Measurements from ENCODE around the gene ANXA5. TPM values are rescaled to one million over a fixed set of nuclear protein-coding genes. Genes with fewer than 3 reads are reported as not detected.
A peak's percentile ranks its signal among the peaks of the same experiment; 100 is the strongest.

ANXA5 gene
- total RNA-seq, 1 donor from 2014 or later, result 216 TPM

DNA sequence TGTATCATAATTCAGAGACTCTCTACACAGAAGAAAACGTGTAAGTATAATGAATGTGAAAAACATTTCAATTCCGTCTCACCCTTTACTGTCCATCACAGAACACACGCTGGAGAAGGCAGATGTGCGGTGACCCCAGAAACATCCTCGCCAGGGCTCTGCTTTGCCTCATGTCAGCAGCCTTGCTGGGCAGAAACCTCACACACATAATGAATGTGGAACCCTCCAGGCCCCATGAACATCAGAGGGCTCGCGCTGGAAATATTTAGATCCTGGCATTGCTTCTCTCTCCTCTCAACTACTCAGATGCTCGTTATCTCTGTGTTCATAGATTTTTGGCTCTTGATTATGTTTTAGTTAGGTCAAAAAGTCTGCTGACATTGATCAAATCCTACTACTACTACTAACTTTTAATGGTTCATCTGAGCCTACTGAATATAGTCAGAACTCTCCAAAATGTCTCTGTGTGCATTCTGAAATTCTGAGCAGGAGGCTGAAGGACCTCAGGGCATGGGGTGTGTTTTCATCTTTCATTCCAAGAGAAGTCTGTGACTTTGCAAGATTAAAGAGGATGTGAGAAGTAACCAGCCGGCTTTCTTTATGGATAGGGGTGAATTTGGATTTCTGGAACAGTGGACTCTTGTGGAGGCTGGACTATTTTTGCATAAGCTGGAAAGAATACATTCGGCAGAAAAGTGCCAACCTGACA is 41.2 kb upstream of the ANXA5 start:
- Mint-ChIP-seq H3K27me3 (ENCODE audit: insufficient read depth, low read depth) (peaks cover 4% of the 10 kb centered on the region), H3K4me3 (no peak overlapping the region), H3K36me3 (no peaks in the 10 kb centered on the region), H3K27ac (no peak overlapping the region), H3K4me1 (no peaks in the 10 kb centered on the region), H3K9me3 (no peaks in the 10 kb centered on the region)
- Histone ChIP-seq H3K9ac (no peak overlapping the region), H2AFZ (replicated peaks) (no peak overlapping the region), H4K20me1 (ENCODE audit: low read depth) (no peaks in the 10 kb centered on the region), H3F3A (ENCODE audit: low read depth) (no peaks in the 10 kb centered on the region), H3K27ac (no peak overlapping the region), H3K4me2 (no peak overlapping the region), H3K36me3 (no peaks in the 10 kb centered on the region), H3K9me3 (ENCODE audit: low read depth) (no peaks in the 10 kb centered on the region), H3K27me3 (no peaks in the 10 kb centered on the region), H3K4me3 (no peak overlapping the region), H3K4me1 (no peaks in the 10 kb centered on the region), H3K79me2 (ENCODE audit: low read depth) (no peaks in the 10 kb centered on the region)
- TF ChIP-seq, protein P1, sequence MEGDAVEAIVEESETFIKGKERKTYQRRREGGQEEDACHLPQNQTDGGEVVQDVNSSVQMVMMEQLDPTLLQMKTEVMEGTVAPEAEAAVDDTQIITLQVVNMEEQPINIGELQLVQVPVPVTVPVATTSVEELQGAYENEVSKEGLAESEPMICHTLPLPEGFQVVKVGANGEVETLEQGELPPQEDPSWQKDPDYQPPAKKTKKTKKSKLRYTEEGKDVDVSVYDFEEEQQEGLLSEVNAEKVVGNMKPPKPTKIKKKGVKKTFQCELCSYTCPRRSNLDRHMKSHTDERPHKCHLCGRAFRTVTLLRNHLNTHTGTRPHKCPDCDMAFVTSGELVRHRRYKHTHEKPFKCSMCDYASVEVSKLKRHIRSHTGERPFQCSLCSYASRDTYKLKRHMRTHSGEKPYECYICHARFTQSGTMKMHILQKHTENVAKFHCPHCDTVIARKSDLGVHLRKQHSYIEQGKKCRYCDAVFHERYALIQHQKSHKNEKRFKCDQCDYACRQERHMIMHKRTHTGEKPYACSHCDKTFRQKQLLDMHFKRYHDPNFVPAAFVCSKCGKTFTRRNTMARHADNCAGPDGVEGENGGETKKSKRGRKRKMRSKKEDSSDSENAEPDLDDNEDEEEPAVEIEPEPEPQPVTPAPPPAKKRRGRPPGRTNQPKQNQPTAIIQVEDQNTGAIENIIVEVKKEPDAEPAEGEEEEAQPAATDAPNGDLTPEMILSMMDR (IDR thresholded peaks at IDR 0.05), result no peak
- TF ChIP-seq EZH2phosphoT487 (IDR thresholded peaks at IDR 0.05) (no peak), EZH2 (IDR thresholded peaks at IDR 0.05) (no peak)
- no peak for DNase-seq (ENCODE audit: low spot score)

DNA sequence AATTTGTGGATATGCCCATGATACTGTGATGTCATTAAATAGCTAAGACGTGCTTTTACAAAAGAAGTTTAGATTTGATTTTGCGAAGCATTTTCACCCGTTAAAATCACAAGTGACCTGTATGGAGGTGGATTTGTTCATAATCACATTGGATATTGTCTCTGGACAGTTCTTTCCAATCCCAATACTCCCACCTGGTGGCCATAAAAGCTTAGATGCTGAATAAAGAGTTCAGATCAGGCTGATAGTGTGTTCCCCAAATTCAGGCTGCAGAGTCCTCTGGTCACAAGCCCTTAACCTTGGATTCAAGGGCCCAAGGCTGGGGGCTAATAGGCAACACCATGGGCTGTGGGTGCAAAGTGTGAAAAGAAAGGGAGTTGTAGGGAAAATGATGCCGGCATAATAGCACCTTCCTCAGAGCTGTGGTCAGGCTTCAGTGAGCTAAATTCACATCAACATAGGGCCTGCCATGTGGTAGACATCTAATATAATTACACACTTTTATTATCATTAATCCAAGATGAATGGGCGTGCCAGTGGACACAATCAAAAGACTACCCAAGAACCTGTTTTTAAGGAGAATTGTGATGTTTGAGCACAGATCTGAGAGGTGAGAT is 40.1 kb upstream of the ANXA5 start:
- H3K4me3 ChIP-seq, result no peak overlapping the region
- no peaks in the 10 kb centered on the region for H4K20me1 ChIP-seq (ENCODE audit: low read depth)
- H2AFZ ChIP-seq (replicated peaks), result no peak overlapping the region
- H3K9me3 ChIP-seq (ENCODE audit: low read depth), result no peaks in the 10 kb centered on the region
- no peak overlapping the region for H3K4me3 Mint-ChIP-seq
- H3K79me2 ChIP-seq (ENCODE audit: low read depth), result no peaks in the 10 kb centered on the region
- H3K36me3 Mint-ChIP-seq, result no peaks in the 10 kb centered on the region
- no peak overlapping the region for H3K27ac ChIP-seq
- H3K27ac Mint-ChIP-seq, result no peak overlapping the region
- TF ChIP-seq, protein P1 (IDR thresholded peaks at IDR 0.05), result peak; percentile 63
- no peak for TF ChIP-seq EZH2phosphoT487 (IDR thresholded peaks at IDR 0.05)
- no peak overlapping the region for H3K9ac ChIP-seq
- no peaks in the 10 kb centered on the region for H3K36me3 ChIP-seq
- H3K27me3 Mint-ChIP-seq (ENCODE audit: insufficient read depth, low read depth), result peaks cover 4% of the 10 kb centered on the region
- no peaks in the 10 kb centered on the region for H3K9me3 Mint-ChIP-seq
- H3K4me1 Mint-ChIP-seq, result peaks cover 3% of the 10 kb centered on the region
- no peaks in the 10 kb centered on the region for H3K27me3 ChIP-seq
- no peaks in the 10 kb centered on the region for H3F3A ChIP-seq (ENCODE audit: low read depth)
- no peak overlapping the region for H3K4me2 ChIP-seq
- H3K4me1 ChIP-seq, result no peaks in the 10 kb centered on the region
- DNase-seq (ENCODE audit: low spot score), result peak; percentile 62

DNA sequence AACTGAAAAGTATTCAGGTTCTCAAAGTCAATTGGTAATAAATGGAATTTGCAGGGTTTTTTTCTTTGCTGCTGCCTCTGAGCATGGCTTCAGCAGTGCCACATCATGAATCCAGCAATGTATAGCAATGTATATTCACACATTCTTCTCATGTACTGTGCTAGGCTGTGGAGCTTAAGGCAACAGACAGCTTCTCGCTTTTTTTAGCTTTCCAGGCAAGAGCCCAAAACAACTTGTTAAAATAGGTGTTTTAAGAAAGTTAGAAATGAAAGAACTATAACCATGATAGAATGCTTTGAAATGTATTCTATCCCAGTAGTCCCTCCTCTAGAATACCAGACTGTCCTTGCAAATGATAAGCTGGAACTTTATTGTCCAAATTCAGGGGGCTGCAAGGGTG is 37.8 kb upstream of the ANXA5 start:
- no peak overlapping the region for H3K4me3 ChIP-seq
- DNase-seq (ENCODE audit: low spot score), result no peak
- no peaks in the 10 kb centered on the region for H3K36me3 Mint-ChIP-seq
- no peak overlapping the region for H3K27ac Mint-ChIP-seq
- no peak overlapping the region for H3K9ac ChIP-seq
- no peaks in the 10 kb centered on the region for H3K79me2 ChIP-seq (ENCODE audit: low read depth)
- H3K27me3 Mint-ChIP-seq (ENCODE audit: insufficient read depth, low read depth), result peaks cover 4% of the 10 kb centered on the region
- H3K4me2 ChIP-seq, result no peak overlapping the region
- no peaks in the 10 kb centered on the region for H3K9me3 Mint-ChIP-seq
- peaks cover 3% of the 10 kb centered on the region for H3K4me1 Mint-ChIP-seq
- H3K36me3 ChIP-seq, result no peaks in the 10 kb centered on the region
- no peaks in the 10 kb centered on the region for H3K4me1 ChIP-seq
- H3K4me3 Mint-ChIP-seq, result no peak overlapping the region
- H2AFZ ChIP-seq (replicated peaks), result no peak overlapping the region
- no peak overlapping the region for H3K27ac ChIP-seq
- TF ChIP-seq EZH2phosphoT487 (IDR thresholded peaks at IDR 0.05) (no peak), EZH2 (IDR thresholded peaks at IDR 0.05) (no peak)
- TF ChIP-seq, protein P1 (IDR thresholded peaks at IDR 0.05), result no peak
- no peaks in the 10 kb centered on the region for H3K27me3 ChIP-seq
- no peaks in the 10 kb centered on the region for H3F3A ChIP-seq (ENCODE audit: low read depth)
- H4K20me1 ChIP-seq (ENCODE audit: low read depth), result no peaks in the 10 kb centered on the region
- no peaks in the 10 kb centered on the region for H3K9me3 ChIP-seq (ENCODE audit: low read depth)

Measured in neural progenitor cell (in vitro differentiated cells).